K562 (cell line): ENCODE measurements around the gene GPAT3. TPM values are rescaled to one million over a fixed set of nuclear protein-coding genes. Genes with fewer than 3 reads are reported as not detected.

ENCODE experiments used
- BRCA1 ChIP-seq, 2 experiments: fragments of 450-650 bp in 1 of 2; sonication (generic) in 1 of 2; formaldehyde crosslinking in 1 of 2; IDR thresholded peaks; 2 replicates each; pipeline versions ENCODE4 v1.5.0 to v1.6.1; 2017 to 2020; ENCODE audit warnings: mild to moderate bottlenecking in 1 of 2, missing genetic modification reagents in 1 of 2
- CTCF ChIP-seq, 3 experiments: IDR thresholded peaks in 2 of 3; conservative IDR thresholded peaks in 1 of 3; 2 replicates each; pipeline ENCODE4 v1.5.1; 2011 to 2012; ENCODE audit warnings: low read length in 3 of 3, mild to moderate bottlenecking in 3 of 3, control low read depth in 2 of 3, improper control_type of control experiment in 1 of 3, inconsistent platforms in 1 of 3, low read depth in 1 of 3, mixed read lengths in 1 of 3, moderate library complexity in 1 of 3; ENCODE audit not compliant: insufficient read depth in 2 of 3
- HCFC1 ChIP-seq: IDR thresholded peaks from 2 replicates; pipeline ENCODE4 v1.6.1; 2012; ENCODE audit warnings: low read depth, low read length, improper control_type of control experiment
- HNRNPH1 ChIP-seq: fragments of 200-400 bp; formaldehyde crosslinking; optimal IDR thresholded peaks from 2 replicates; pipeline ENCODE3; 2017; ENCODE audit warnings: low read depth, mild to moderate bottlenecking, low read length, moderate library complexity
- HNRNPL ChIP-seq: fragments of 200-400 bp; formaldehyde crosslinking; IDR thresholded peaks from 2 replicates; pipeline ENCODE4 v1.6.1; 2017; ENCODE audit warnings: low read depth, mild to moderate bottlenecking, low read length
- KLF6 ChIP-seq: fragments of 250-450 bp; sonication (Bioruptor Pico); IDR thresholded peaks from 2 replicates; pipeline ENCODE4 v1.4.0; 2020; ENCODE audit warnings: mild to moderate bottlenecking, moderate library complexity, borderline replicate concordance
- MCM7 ChIP-seq, 2 experiments: fragments of 450-650 bp; IDR thresholded peaks; 2 replicates each; pipeline ENCODE4 v1.6.1; 2016 to 2018
- MTA1 ChIP-seq: fragments of 450-650 bp; IDR thresholded peaks from 2 replicates; pipeline ENCODE4 v1.6.1; 2017; ENCODE audit warnings: borderline replicate concordance
- MYNN ChIP-seq, 2 experiments: sonication (generic); formaldehyde crosslinking in 1 of 2; IDR thresholded peaks; 2 replicates each; pipeline versions ENCODE4 v1.5.0 to v1.6.1; 2016 to 2020; ENCODE audit warnings: antibody characterized with exemption in 1 of 2, missing genetic modification reagents in 1 of 2
- NR2C1 ChIP-seq, 2 experiments: fragments of 450-650 bp; IDR thresholded peaks; 2 replicates each; pipeline ENCODE4 v1.6.1; 2017; ENCODE audit warnings: mild to moderate bottlenecking in 2 of 2, antibody characterized with exemption in 1 of 2, inconsistent platforms in 1 of 2, missing compliant biosample characterization in 1 of 2, missing genetic modification characterization in 1 of 2
- RBM25 ChIP-seq: fragments of 200-400 bp; formaldehyde crosslinking; IDR thresholded peaks from 2 replicates; pipeline ENCODE4 v1.6.1; 2018; ENCODE audit warnings: low read length, low read depth, moderate library complexity; ENCODE audit not compliant: severe bottlenecking
- RNF219 ChIP-seq: fragments of 250-450 bp; sonication (Bioruptor Pico); IDR thresholded peaks from 2 replicates; pipeline ENCODE4 v1.5.0; 2022; ENCODE audit warnings: mild to moderate bottlenecking
- STAT5B ChIP-seq: fragments of 250-450 bp; sonication (Bioruptor Pico); IDR thresholded peaks from 2 replicates; pipeline ENCODE4 v1.8.0; 2021; ENCODE audit warnings: mild to moderate bottlenecking, inconsistent platforms
- ZNF280B ChIP-seq: fragments of 250-450 bp; sonication (Bioruptor Pico); IDR thresholded peaks from 2 replicates; pipeline ENCODE4 v1.5.1; 2021; ENCODE audit warnings: mild to moderate bottlenecking
- ZNF444 ChIP-seq: fragments of 250-450 bp; sonication (Bioruptor Pico); IDR thresholded peaks from 2 replicates; pipeline ENCODE4 v1.4.0; 2020; ENCODE audit warnings: mild to moderate bottlenecking, moderate library complexity
- ZNF717 ChIP-seq: fragments of 250-450 bp; sonication (Bioruptor Pico); IDR thresholded peaks from 2 replicates; pipeline ENCODE4 v1.5.0; 2021
- polyA plus RNA-seq, 8 experiments: library from polyadenylated mRNA; depleted of rRNA in 4 of 8; stranded (reverse) in 5 of 8; unstranded in 3 of 8; fragments of >200 nt; fragmentation: Nextera tagmentation in 2 of 8; fragmentation: Illumina TruSeq in 1 of 8; extraction: Ambion mirVana in 2 of 8; extraction: Trizol in 1 of 8; gene quantifications; 2 replicates each; pipeline versions ENCODE4 v1.2.1 to v1.2.3, GENCODE V29; 2011 to 2014; ENCODE audit warnings: inconsistent platforms in 1 of 8, missing spikeins in 1 of 8
- total RNA-seq, 7 experiments: library from RNA; depleted of rRNA in 6 of 7; stranded (reverse); fragments of >200 nt in 6 of 7; fragmentation: Illumina TruSeq in 2 of 7; extraction: Trizol in 2 of 7; gene quantifications; 2 replicates each; pipeline versions ENCODE4 v1.2.1 to v1.2.3, GENCODE V29; 2011 to 2021; ENCODE audit warnings: low replicate concordance in 1 of 7
- TF ChIP-seq, protein P1 (sequence below): sonication (generic); formaldehyde crosslinking; IDR thresholded peaks from 2 replicates; pipeline ENCODE4 v1.8.1; 2023; ENCODE audit warnings: mild to moderate bottlenecking, missing genetic modification reagents, moderate library complexity
- TF ChIP-seq, protein P2 (sequence below): fragments of 250-450 bp; sonication (Bioruptor Pico); IDR thresholded peaks from 2 replicates; pipeline ENCODE4 v1.5.0; 2021

GPAT3 gene
- total and polyA plus RNA-seq, 9 of the 15 experiments (the other 6 are each of a cell fraction or from before 2014, with no cell fraction given) = 4.1 to 16.1 (median 13.1) TPM

- 0 out of 2 replicates have a peak, but pooled peaks have one; percentile 45 for TF ChIP-seq ZNF280B (CRISPR knock-in tag)
- TF ChIP-seq BRCA1 (IDR thresholded peaks at IDR 0.05) = no peak; the same call in 1 of the 2 replicates
- TF ChIP-seq BRCA1 (CRISPR knock-in tag; IDR thresholded peaks at IDR 0.05) = no peak
- no peak for TF ChIP-seq ZNF717 (CRISPR knock-in tag)
- TF ChIP-seq RNF219 (CRISPR knock-in tag) = no peak
- no peak for TF ChIP-seq CTCF (IDR thresholded peaks at IDR 0.05 in 2 of 3, conservative IDR thresholded peaks at IDR 0.05 in 1 of 3; ENCODE audit: insufficient read depth in 2 of 3, low read depth in 1 of 3, low read length in 3 of 3)
- TF ChIP-seq MYNN (IDR thresholded peaks at IDR 0.05) = peak; percentile 94
- no peak for TF ChIP-seq MYNN (CRISPR knock-in tag; IDR thresholded peaks at IDR 0.05)
- TF ChIP-seq HCFC1 = no peak; the same call in 1 of the 2 replicates
- no peak for TF ChIP-seq HNRNPH1
- no peak for TF ChIP-seq STAT5B (CRISPR knock-in tag)
- TF ChIP-seq, protein P1, sequence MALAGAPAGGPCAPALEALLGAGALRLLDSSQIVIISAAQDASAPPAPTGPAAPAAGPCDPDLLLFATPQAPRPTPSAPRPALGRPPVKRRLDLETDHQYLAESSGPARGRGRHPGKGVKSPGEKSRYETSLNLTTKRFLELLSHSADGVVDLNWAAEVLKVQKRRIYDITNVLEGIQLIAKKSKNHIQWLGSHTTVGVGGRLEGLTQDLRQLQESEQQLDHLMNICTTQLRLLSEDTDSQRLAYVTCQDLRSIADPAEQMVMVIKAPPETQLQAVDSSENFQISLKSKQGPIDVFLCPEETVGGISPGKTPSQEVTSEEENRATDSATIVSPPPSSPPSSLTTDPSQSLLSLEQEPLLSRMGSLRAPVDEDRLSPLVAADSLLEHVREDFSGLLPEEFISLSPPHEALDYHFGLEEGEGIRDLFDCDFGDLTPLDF (CRISPR knock-in tag) = peak; percentile 67; the same call in 1 of the 2 replicates
- TF ChIP-seq RBM25 = peak; percentile 79
- peak; percentile 91 for TF ChIP-seq MTA1
- no peak for TF ChIP-seq HNRNPL
- TF ChIP-seq, protein P2, sequence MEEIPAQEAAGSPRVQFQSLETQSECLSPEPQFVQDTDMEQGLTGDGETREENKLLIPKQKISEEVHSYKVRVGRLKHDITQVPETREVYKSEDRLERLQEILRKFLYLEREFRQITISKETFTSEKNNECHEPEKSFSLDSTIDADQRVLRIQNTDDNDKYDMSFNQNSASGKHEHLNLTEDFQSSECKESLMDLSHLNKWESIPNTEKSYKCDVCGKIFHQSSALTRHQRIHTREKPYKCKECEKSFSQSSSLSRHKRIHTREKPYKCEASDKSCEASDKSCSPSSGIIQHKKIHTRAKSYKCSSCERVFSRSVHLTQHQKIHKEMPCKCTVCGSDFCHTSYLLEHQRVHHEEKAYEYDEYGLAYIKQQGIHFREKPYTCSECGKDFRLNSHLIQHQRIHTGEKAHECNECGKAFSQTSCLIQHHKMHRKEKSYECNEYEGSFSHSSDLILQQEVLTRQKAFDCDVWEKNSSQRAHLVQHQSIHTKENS (CRISPR knock-in tag) = no peak
- no peak for TF ChIP-seq ZNF444
- TF ChIP-seq MCM7 (IDR thresholded peaks at IDR 0.05) = peak in 1 of 2 experiments; percentile 93; a peak in 2 of 4 replicates
- no peak; the same call in 1 of the 2 replicates for TF ChIP-seq KLF6
- TF ChIP-seq NR2C1 (IDR thresholded peaks at IDR 0.05) = peak; percentile 22; the same call in 1 of the 2 replicates
- TF ChIP-seq NR2C1 (tag; IDR thresholded peaks at IDR 0.05) = peak; percentile 79
These were observed 94.2 kb downstream of the GPAT3 start (continued) for GRCh38 chr4:83629945-83630721.
